Activated T-helper 1 cell treated with anti-CD3 and anti-CD28 coated beads, Interleukin-2, amount 50 U/mL, for 16 hours (primary cell): ENCODE results near the gene URI1.
"Not testable (repeated sequence)": the region's sequence is repeated elsewhere in the genome, so short reads cannot be mapped to it uniquely, and the experiment has no call there.

Experiments used
- DNase-seq, 2 donors: peaks; one replicate each; pipeline ENCODE4 v3.0.0-alpha.2; 2020; ENCODE audit warnings: low read depth in 1 of 2, low spot score in 1 of 2

URI1 gene

GRCh38 chr19:29941828-29942403, at the start of gene URI1:
Gene URI1, plus strand, starts transcription at chr19:29942239. Its CDS starts 309 bp downstream, at chr19:29942548.
- peak; percentile 90 to 93 for DNase-seq

GRCh38 chr19:29893606-29894284, 48.3 kb upstream of the URI1 start:
- no peak for DNase-seq

- DNase-seq = no peak
Observed at GRCh38 chr19:29896802-29897201, 45.2 kb upstream of the URI1 start.

- no peak for DNase-seq
Observed at GRCh38 chr19:29897466-29897865, 44.6 kb upstream of the URI1 start.

GRCh38 chr19:29904017-29904416, 38.0 kb upstream of the URI1 start:
- DNase-seq = no peak

- DNase-seq = no peak
Observed at GRCh38 chr19:29908963-29909944, 32.8 kb upstream of the URI1 start.

GRCh38 chr19:29914933-29915332, 27.1 kb upstream of the URI1 start:
- DNase-seq = no peak

- DNase-seq = not testable (repeated sequence)
Observed at GRCh38 chr19:29915832-29916231, 26.2 kb upstream of the URI1 start.

- no peak for DNase-seq
Observed at GRCh38 chr19:29917911-29918310, 24.1 kb upstream of the URI1 start.

- DNase-seq = no peak
Observed at GRCh38 chr19:29918891-29919290, 23.1 kb upstream of the URI1 start.

- no peak for DNase-seq
Observed at GRCh38 chr19:29922972-29923371, 19.1 kb upstream of the URI1 start.

GRCh38 chr19:29923653-29924052, 18.4 kb upstream of the URI1 start:
- no peak for DNase-seq

GRCh38 chr19:29926031-29926430, 16.0 kb upstream of the URI1 start:
- DNase-seq = no peak

GRCh38 chr19:29926801-29927200, 15.2 kb upstream of the URI1 start:
- no peak for DNase-seq

GRCh38 chr19:29927944-29928625, 14.0 kb upstream of the URI1 start:
- no peak for DNase-seq

GRCh38 chr19:29928831-29929230, 13.2 kb upstream of the URI1 start:
- DNase-seq = no peak

GRCh38 chr19:29934257-29934656, 7.8 kb upstream of the URI1 start:
- DNase-seq = no peak

- DNase-seq = no peak
Observed at GRCh38 chr19:29934781-29935180, 7.3 kb upstream of the URI1 start.

GRCh38 chr19:29936409-29936808, 5.6 kb upstream of the URI1 start:
- no peak for DNase-seq

GRCh38 chr19:29939628-29940027, 2.4 kb upstream of the URI1 start:
- no peak for DNase-seq

GRCh38 chr19:29940971-29941585, 961 bp upstream of the URI1 start:
- no peak for DNase-seq
